OCI-LY1 (cell line): ENCODE measurements around the gene RGS14.

Source experiments
- CTCF ChIP-seq: fragments of 200-600 bp; sonication (generic), shearing (Covaris generic); IDR thresholded peaks from 2 replicates; pipeline ENCODE4 v1.5.1; 2017; ENCODE audit warnings: mild to moderate bottlenecking, antibody characterized with exemption, low read length, moderate library complexity, mixed read lengths
- EZH2 ChIP-seq: fragments of 200-600 bp; sonication (generic), shearing (Covaris generic); IDR thresholded peaks from 2 replicates; pipeline ENCODE4 v1.8.0; 2017; ENCODE audit warnings: borderline replicate concordance, mixed run types, mild to moderate bottlenecking, antibody characterized with exemption, low read length, moderate library complexity, mixed read lengths

GRCh38 chr5:177355868-177356168 is 1.9 kb upstream of the RGS14 start:
- TF ChIP-seq CTCF, result no peak
- no peak for TF ChIP-seq EZH2
